Chondrocyte (in vitro differentiated cells): ENCODE data around the gene ANXA3. TPM values are rescaled to one million over a fixed set of nuclear protein-coding genes. Genes with fewer than 3 reads are reported as not detected.

ENCODE experiments used
- DNase-seq: peaks from one replicate; pipeline ENCODE4 v3.0.0; 2021; ENCODE audit warnings: mixed read lengths, low spot score
- H3K27ac Mint-ChIP-seq: one replicate; pipeline ENCODE4 v1.8.0; 2021; ENCODE audit warnings: mild to moderate bottlenecking, moderate library complexity, mixed read lengths; ENCODE audit not compliant: unreplicated experiment
- H3K27me3 Mint-ChIP-seq: 2 replicates; pipeline ENCODE4 v1.8.0; 2021; ENCODE audit warnings: low read depth, mixed read lengths
- H3K36me3 Mint-ChIP-seq: 2 replicates; pipeline ENCODE4 v1.8.0; 2021; ENCODE audit warnings: low read depth, mixed read lengths
- H3K4me1 Mint-ChIP-seq: 2 replicates; pipeline ENCODE4 v1.8.0; 2021; ENCODE audit warnings: low read depth, mild to moderate bottlenecking, mixed read lengths
- H3K4me3 Mint-ChIP-seq: one replicate; pipeline ENCODE4 v1.8.0; 2021; ENCODE audit warnings: mild to moderate bottlenecking, moderate library complexity, mixed read lengths; ENCODE audit not compliant: unreplicated experiment
- H3K9me3 Mint-ChIP-seq: 2 replicates; pipeline ENCODE4 v1.8.0; 2021; ENCODE audit warnings: low read depth, mixed read lengths
- total RNA-seq: library from RNA; stranded (reverse); gene quantifications from 3 replicates; pipeline ENCODE4 v1.2.1, GENCODE V29; 2021
- TF ChIP-seq, protein P1 (sequence below): fragments of 200-600 bp; sonication (generic); IDR thresholded peaks from 2 replicates; pipeline ENCODE4 v1.5.0; 2021; ENCODE audit warnings: antibody characterized with exemption, mild to moderate bottlenecking, moderate library complexity

ANXA3 gene
- total RNA-seq, 1 donor from 2014 or later = 21.9 TPM

GRCh38 chr4:78604988-78605387, 53.4 kb downstream of the ANXA3 start:
- H3K27me3 Mint-ChIP-seq = no peaks in the 10 kb centered on the region
- DNase-seq = no peak
- no peaks in the 10 kb centered on the region for H3K9me3 Mint-ChIP-seq
- H3K4me1 Mint-ChIP-seq = no peaks in the 10 kb centered on the region
- no peak overlapping the region for H3K4me3 Mint-ChIP-seq
- TF ChIP-seq, protein P1, sequence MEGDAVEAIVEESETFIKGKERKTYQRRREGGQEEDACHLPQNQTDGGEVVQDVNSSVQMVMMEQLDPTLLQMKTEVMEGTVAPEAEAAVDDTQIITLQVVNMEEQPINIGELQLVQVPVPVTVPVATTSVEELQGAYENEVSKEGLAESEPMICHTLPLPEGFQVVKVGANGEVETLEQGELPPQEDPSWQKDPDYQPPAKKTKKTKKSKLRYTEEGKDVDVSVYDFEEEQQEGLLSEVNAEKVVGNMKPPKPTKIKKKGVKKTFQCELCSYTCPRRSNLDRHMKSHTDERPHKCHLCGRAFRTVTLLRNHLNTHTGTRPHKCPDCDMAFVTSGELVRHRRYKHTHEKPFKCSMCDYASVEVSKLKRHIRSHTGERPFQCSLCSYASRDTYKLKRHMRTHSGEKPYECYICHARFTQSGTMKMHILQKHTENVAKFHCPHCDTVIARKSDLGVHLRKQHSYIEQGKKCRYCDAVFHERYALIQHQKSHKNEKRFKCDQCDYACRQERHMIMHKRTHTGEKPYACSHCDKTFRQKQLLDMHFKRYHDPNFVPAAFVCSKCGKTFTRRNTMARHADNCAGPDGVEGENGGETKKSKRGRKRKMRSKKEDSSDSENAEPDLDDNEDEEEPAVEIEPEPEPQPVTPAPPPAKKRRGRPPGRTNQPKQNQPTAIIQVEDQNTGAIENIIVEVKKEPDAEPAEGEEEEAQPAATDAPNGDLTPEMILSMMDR = no peak
- peaks cover 15% of the 10 kb centered on the region for H3K36me3 Mint-ChIP-seq
- no peak overlapping the region for H3K27ac Mint-ChIP-seq

- Mint-ChIP-seq H3K9me3 (no peaks in the 10 kb centered on the region), H3K27me3 (no peaks in the 10 kb centered on the region), H3K4me1 (peaks cover 9% of the 10 kb centered on the region), H3K36me3 (peaks cover 15% of the 10 kb centered on the region), H3K27ac (no peak overlapping the region), H3K4me3 (no peak overlapping the region)
- TF ChIP-seq, protein P1 = no peak
- no peak for DNase-seq
These were observed 54.5 kb downstream of the ANXA3 start for GRCh38 chr4:78606035-78606434.

GRCh38 chr4:78606530-78607095, 55.0 kb downstream of the ANXA3 start:
- Mint-ChIP-seq H3K4me3 (no peak overlapping the region), H3K27ac (no peak overlapping the region), H3K36me3 (peaks cover 15% of the 10 kb centered on the region), H3K9me3 (no peaks in the 10 kb centered on the region), H3K4me1 (peaks cover 9% of the 10 kb centered on the region), H3K27me3 (no peaks in the 10 kb centered on the region)
- TF ChIP-seq, protein P1 = no peak
- DNase-seq = no peak

DNA sequence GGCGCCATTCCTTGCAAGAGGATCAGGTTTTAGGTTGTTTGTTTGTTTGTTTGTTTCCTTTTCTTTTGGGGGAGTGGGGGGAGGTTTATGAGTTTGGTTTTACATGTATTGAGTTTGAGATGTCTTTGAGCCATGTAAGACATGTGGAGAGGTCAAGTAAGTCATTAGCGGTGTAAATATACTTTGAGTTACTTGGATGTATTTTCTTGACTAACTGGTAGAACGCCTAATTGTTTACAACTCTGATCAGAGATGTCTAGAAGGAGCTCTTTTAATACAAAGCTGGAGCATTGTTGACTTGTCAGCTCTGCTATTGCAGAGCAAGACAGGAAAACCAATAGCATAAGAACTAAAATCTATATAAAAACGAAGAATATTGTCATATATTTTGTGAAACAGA, 57.1 kb downstream of the ANXA3 start:
- Mint-ChIP-seq H3K4me1 (peaks cover 9% of the 10 kb centered on the region), H3K27ac (no peak overlapping the region), H3K36me3 (peaks cover 5% of the 10 kb centered on the region), H3K27me3 (no peaks in the 10 kb centered on the region), H3K9me3 (no peaks in the 10 kb centered on the region), H3K4me3 (no peak overlapping the region)
- TF ChIP-seq, protein P1 = no peak
- DNase-seq = no peak

DNA sequence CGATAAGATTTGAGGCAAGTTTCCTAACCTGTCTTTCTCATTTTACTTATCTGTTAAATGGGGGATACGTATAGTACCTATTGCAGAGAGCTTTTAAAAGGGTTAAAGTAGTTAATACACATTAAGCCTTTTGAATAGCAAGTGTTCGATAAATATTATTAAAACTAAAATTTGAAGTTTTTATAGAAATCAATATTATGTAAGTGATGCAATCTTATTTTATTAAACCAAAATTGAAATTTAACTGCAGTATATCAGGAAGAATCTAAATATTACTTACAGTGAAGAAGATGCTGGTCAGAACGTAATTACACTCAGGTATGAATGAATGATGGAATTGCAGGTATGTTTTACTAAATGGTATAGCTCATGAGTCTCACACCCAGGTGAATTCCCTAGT, 58.0 kb downstream of the ANXA3 start:
- TF ChIP-seq, protein P1 = no peak
- H3K4me3 Mint-ChIP-seq = no peak overlapping the region
- H3K27me3 Mint-ChIP-seq = no peaks in the 10 kb centered on the region
- peaks cover 4% of the 10 kb centered on the region for H3K36me3 Mint-ChIP-seq
- peaks cover 9% of the 10 kb centered on the region for H3K4me1 Mint-ChIP-seq
- H3K9me3 Mint-ChIP-seq = no peaks in the 10 kb centered on the region
- no peak overlapping the region for H3K27ac Mint-ChIP-seq
- no peak for DNase-seq
